ENCODE results near the gene SIX2. TPM values are rescaled to one million over a fixed set of nuclear protein-coding genes. Genes with fewer than 3 reads are reported as not detected.

The SIX2 gene
- total and polyA plus RNA-seq, 10 donors: 0.03 to 0.20 (median 0.03) TPM; not detected in 7

DNA sequence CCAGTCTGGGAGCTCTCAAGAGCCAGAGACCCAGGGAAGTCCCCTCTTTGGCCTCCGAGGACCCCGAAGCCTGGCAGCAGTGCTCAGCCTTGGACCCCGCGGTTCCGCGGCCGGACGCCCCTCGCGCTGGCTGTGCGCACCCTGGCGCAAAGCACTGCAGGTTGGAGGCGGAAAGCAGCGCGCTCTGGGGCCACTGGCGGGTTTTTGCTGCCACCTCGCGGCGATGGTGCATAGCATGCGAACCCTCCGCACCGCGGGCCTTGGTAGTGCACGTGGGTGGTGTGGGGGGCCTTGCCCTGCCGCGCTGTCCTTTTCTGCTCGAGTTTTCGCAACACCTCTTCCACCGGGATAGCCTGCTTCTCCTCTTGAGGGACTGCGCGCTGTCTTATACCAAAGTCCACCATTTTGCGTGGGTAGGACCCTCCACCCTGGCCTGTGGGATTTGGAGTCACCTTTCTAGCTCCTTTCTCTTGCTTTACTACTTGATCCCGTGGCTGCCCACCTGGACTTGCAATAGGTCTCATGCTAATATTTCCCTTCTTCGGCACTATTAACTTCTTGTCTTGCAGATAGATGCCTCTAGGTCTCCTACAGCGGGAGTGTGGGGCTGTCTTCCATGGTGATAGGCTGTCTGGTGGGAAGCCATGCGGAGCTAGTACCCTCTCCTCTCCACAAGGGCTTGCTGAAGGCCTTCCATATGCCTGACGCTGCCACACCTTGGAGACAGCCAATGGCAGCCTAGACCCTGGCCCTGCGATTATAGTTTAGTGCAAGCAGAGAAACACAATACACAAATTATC lies 53.5 kb downstream of the SIX2 start:
- peak in 2 of 3 donors; percentile 27 to 28 for TF ChIP-seq POLR2AphosphoS5 (IDR thresholded peaks at IDR 0.05)
- peak; percentile 61 to 93 (median 87) for TF ChIP-seq CTCF (IDR thresholded peaks at IDR 0.05 in 8 of 11, conservative IDR thresholded peaks at IDR 0.05 in 3 of 11)
- no peak for TF ChIP-seq POLR2A (IDR thresholded peaks at IDR 0.05)
- Histone ChIP-seq H3K27me3 (replicated peaks in 1 of 7) (peaks cover 11 to 95% (median 55%) of the 10 kb centered on the region in 7 donors), H3K27ac (no peak overlapping the region), H3K4me1 (peaks cover 12 to 46% (median 36%) of the 10 kb centered on the region in 6 donors), H3K4me3 (peak overlapping the region in 7 of 8 donors; percentile 4 to 62 (median 17)), H3K9me3 (no peaks in the 10 kb centered on the region), H3K36me3 (no peaks in the 10 kb centered on the region)
- peak; percentile 94 for DNase-seq
- 8 to 20% (median 11%) methylated on average over 15 to 38 of the region's 38 CpGs for WGBS, 5 donors
- intact Hi-C loops (cut with DNase I; ENCODE audit: low total_unique reads): loop anchor here (5.0 to 10.0 kb wide), 3 partner anchors 478 to 911 kb away; no protein-coding TSS in a partner anchor

Other genes with a start within 250 kb of the SIX2 start
- gene SIX3, start 67.8 kb downstream of the SIX2 start, total RNA-seq: not detected
- under 1 TPM in 1 of 3 donors, not detected in 2; 0.03 TPM for gene SIX3, start 67.8 kb downstream of the SIX2 start, polyA plus RNA-seq